Neutrophil (primary cell): ENCODE measurements around the gene EEIG1.
"Not testable (repeated sequence)": the region's sequence is repeated elsewhere in the genome, so short reads cannot be mapped to it uniquely, and the experiment has no call there.

Source experiments
- H3K27ac ChIP-seq: fragments of 200-600 bp; sonication (generic); 2 replicates; pipeline ENCODE4 v1.5.1; 2016; ENCODE audit warnings: mild to moderate bottlenecking, moderate library complexity
- H3K27me3 ChIP-seq: fragments of 200-600 bp; sonication (generic); 2 replicates; pipeline ENCODE4 v1.6.0; 2016; ENCODE audit warnings: mild to moderate bottlenecking
- H3K36me3 ChIP-seq: fragments of 200-600 bp; sonication (generic); 2 replicates; pipeline ENCODE4 v1.5.1; 2017
- H3K4me1 ChIP-seq, 2 experiments: fragments of 200-600 bp in 1 of 2; sonication (generic) in 1 of 2; 1 replicate in 1 of 2; 2 replicates in 1 of 2; pipeline versions ENCODE4 v1.5.1 to v1.6.1; 2013 to 2016; ENCODE audit warnings: low read depth in 1 of 2, low read length in 1 of 2, mild to moderate bottlenecking in 1 of 2, moderate library complexity in 1 of 2; ENCODE audit not compliant: control insufficient read depth in 1 of 2, insufficient read depth in 1 of 2
- H3K4me3 ChIP-seq, 2 experiments: fragments of 200-600 bp in 1 of 2; sonication (generic) in 1 of 2; 1 replicate in 1 of 2; 2 replicates in 1 of 2; pipeline ENCODE4 v1.5.1; 2013 to 2016; ENCODE audit warnings: low read depth in 1 of 2, low read length in 1 of 2, mild to moderate bottlenecking in 1 of 2, moderate library complexity in 1 of 2
- H3K9me3 ChIP-seq: fragments of 200-600 bp; sonication (generic); 2 replicates; pipeline ENCODE4 v1.5.1; 2016
- CTCF ChIP-seq: fragments of 200-600 bp; sonication (generic); IDR thresholded peaks from 2 replicates; pipeline ENCODE4 v1.5.1; 2016; ENCODE audit warnings: antibody characterized with exemption

Gene EEIG1

GRCh38 chr9:128024761-128025308, 44.0 kb upstream of the EEIG1 start:
- no peak overlapping the region for H3K27ac ChIP-seq
- no peaks in the 10 kb centered on the region for H3K9me3 ChIP-seq
- peaks cover 9% of the 10 kb centered on the region for H3K27me3 ChIP-seq
- H3K36me3 ChIP-seq: no peaks in the 10 kb centered on the region
- peaks cover 31 to 33% of the 10 kb centered on the region in 2 experiments for H3K4me1 ChIP-seq
- H3K4me3 ChIP-seq: no peak overlapping the region
- no peak for TF ChIP-seq CTCF

GRCh38 chr9:128023671-128024070, 42.9 kb upstream of the EEIG1 start:
- H3K9me3 ChIP-seq, H3K4me3 ChIP-seq, H3K27me3 ChIP-seq, H3K27ac ChIP-seq, H3K36me3 ChIP-seq: not testable (repeated sequence)
- H3K4me1 ChIP-seq: peaks cover 31 to 33% of the 10 kb centered on the region in 2 experiments

- Histone ChIP-seq H3K36me3 (no peaks in the 10 kb centered on the region), H3K9me3 (no peaks in the 10 kb centered on the region), H3K4me3 (no peak overlapping the region), H3K4me1 (peaks cover 30% of the 10 kb centered on the region in 2 experiments), H3K27ac (no peak overlapping the region), H3K27me3 (no peaks in the 10 kb centered on the region)
- no peak for TF ChIP-seq CTCF
Observed at GRCh38 chr9:128022886-128023285, 42.1 kb upstream of the EEIG1 start.

- no peaks in the 10 kb centered on the region for H3K9me3 ChIP-seq
- H3K27me3 ChIP-seq: no peaks in the 10 kb centered on the region
- H3K4me1 ChIP-seq: peaks cover 12% of the 10 kb centered on the region in 2 experiments
- no peak overlapping the region for H3K27ac ChIP-seq
- H3K4me3 ChIP-seq: no peak overlapping the region
- no peaks in the 10 kb centered on the region for H3K36me3 ChIP-seq
- no peak for TF ChIP-seq CTCF
Observed at GRCh38 chr9:128021098-128021497, 40.3 kb upstream of the EEIG1 start.

- H3K4me3 ChIP-seq: no peak overlapping the region
Observed at GRCh38 chr9:128020692-128021091, 39.9 kb upstream of the EEIG1 start.

GRCh38 chr9:128015696-128016095, 34.9 kb upstream of the EEIG1 start:
- Histone ChIP-seq H3K36me3 (no peaks in the 10 kb centered on the region), H3K27ac (no peak overlapping the region), H3K27me3 (no peaks in the 10 kb centered on the region), H3K4me3 (no peak overlapping the region), H3K9me3 (no peaks in the 10 kb centered on the region), H3K4me1 (peaks cover 7 to 8% of the 10 kb centered on the region in 2 experiments)
- TF ChIP-seq CTCF: no peak

More at GRCh38 chr9:128020692-128021091, 39.9 kb upstream of the EEIG1 start:
- H3K9me3 ChIP-seq: no peaks in the 10 kb centered on the region
- no peak overlapping the region for H3K27ac ChIP-seq
- H3K27me3 ChIP-seq: no peaks in the 10 kb centered on the region
- H3K4me1 ChIP-seq: peaks cover 9 to 11% of the 10 kb centered on the region in 2 experiments
- no peaks in the 10 kb centered on the region for H3K36me3 ChIP-seq
- no peak for TF ChIP-seq CTCF
